ENCODE results near the gene SLC6A12.

The SLC6A12 gene

DNA sequence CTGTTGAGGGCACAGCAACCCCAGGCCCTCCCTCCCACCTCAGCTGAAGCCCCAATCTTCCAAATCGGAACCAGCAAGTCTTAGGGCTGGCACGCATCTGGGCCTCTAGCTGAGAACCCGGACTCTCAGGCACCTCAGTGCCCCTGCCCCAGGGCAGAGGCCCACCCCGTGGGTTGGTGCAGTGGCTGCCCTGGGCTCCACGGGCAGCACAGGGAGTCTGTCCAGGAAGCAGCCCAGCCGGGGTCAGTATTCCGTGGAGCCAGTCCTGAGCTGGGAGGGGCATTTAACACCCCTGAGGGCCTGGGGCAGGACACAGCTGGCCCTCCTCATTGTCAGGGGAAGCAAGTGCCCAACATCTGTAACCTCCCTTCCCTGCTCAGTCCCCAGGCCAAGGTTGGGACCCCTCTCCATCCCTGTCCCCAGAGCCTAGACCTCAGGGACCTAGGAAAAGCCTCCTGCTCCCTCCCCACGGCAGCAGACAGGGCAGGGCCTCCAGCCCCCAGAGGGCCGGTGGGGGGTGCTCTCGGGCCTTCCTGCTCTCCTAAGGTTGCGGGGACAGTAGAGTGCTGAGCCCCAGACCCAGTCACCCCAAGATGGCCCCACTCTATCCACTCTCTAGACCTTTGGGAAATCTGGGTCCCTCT, 36.5 kb downstream of the SLC6A12 start:
- no peak overlapping the region for H3K4me3 ChIP-seq (ENCODE audit: low read depth, low read length)
- DNase-seq (ENCODE audit: low read depth), result no peak

DNA sequence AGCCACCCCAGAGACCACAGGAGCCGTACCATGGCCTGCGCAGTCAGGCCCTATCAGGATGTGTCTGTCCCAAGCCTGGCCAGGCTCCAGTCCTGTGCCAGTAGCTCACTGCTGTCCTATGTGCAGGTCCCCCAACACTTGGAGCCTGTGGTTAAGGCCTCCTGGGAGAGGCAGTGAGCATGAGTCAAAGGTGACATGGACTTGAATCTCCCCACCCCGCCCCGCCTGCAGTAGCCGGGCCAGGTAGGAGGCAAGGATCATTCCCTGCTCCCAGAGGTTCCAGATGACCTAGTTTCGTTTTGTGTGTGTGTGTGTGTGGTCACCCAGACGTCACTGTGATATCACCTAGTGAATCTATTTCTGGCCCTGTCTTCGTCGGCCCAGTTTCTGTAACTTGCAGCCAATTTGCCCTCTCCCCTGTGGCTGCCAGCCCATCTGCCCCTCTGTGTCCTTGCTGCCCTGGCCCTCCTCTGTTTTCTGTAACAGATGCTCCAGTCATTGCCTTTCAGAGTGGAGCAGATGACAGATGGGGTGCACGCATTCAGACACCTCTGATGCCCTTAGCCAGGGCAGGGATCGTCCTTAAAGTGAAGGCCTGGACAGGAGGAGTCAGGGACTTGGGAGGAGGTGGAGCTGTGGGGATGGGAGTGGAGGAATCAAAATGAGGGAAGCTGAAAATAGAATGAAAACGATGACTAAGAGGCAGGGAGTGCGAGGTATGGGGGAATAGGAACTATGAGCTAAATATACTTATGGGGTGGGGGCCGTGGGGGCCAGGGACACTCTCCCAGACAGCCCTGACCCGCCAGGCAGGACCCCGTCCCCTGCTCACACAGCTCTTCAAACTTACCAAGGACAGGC, 37.4 kb downstream of the SLC6A12 start:
- no peak overlapping the region for H3K4me3 ChIP-seq (ENCODE audit: low read depth, low read length)
- no peak for DNase-seq (ENCODE audit: low read depth)
- TF ChIP-seq, protein P1, sequence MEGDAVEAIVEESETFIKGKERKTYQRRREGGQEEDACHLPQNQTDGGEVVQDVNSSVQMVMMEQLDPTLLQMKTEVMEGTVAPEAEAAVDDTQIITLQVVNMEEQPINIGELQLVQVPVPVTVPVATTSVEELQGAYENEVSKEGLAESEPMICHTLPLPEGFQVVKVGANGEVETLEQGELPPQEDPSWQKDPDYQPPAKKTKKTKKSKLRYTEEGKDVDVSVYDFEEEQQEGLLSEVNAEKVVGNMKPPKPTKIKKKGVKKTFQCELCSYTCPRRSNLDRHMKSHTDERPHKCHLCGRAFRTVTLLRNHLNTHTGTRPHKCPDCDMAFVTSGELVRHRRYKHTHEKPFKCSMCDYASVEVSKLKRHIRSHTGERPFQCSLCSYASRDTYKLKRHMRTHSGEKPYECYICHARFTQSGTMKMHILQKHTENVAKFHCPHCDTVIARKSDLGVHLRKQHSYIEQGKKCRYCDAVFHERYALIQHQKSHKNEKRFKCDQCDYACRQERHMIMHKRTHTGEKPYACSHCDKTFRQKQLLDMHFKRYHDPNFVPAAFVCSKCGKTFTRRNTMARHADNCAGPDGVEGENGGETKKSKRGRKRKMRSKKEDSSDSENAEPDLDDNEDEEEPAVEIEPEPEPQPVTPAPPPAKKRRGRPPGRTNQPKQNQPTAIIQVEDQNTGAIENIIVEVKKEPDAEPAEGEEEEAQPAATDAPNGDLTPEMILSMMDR (IDR thresholded peaks at IDR 0.05; ENCODE audit: insufficient read depth, low read depth, low read length, missing control alignments), result no peak

More for the DNA sequence above, 36.5 kb downstream of the SLC6A12 start:
- TF ChIP-seq, protein P1 (IDR thresholded peaks at IDR 0.05; ENCODE audit: insufficient read depth, low read depth, low read length, missing control alignments), result no peak

DNA sequence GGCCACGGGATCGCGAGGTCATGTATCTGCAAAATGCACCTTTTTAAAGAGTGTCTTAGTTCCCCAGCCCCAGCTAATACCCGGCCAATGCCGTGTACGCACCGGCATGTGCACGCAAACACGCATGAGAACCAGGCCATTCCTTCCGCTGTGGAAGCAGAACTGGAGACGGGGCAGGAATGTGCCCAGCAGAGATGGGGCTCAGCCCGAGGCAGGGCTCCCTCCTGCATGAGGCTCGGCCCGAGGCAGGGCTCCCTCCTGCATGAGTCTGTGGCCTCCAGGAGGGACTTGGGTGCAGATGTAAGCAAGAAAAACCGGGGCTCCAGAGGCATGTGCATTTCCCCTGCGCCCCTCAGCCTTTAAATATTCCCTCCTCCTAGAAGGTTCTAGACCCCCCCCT, 38.2 kb downstream of the SLC6A12 start:
- TF ChIP-seq, protein P1 (IDR thresholded peaks at IDR 0.05; ENCODE audit: insufficient read depth, low read depth, low read length, missing control alignments), result no peak
- no peak for DNase-seq (ENCODE audit: low read depth)
- H3K4me3 ChIP-seq (ENCODE audit: low read depth, low read length), result no peak overlapping the region

DNA sequence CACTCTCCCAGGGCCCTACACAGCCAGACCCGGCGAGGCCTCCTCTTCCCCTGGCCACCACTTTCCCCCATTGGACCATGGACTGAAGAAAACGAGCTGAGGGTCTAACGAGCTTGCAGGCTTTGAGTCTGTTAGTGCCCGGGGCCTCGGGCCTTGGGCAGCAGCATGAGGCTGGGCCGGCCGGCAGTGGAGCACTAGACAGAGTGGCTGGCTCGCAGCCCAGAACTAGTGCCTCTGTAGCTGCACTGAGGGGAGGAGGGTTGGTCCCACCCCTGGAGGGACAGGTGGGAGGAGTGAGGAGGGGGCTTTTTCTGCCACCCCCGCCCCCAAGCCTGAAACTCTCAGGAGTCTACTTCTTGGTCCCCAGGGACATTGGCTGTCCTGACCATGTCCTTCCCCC, 38.7 kb downstream of the SLC6A12 start:
- no peak overlapping the region for H3K4me3 ChIP-seq (ENCODE audit: low read depth, low read length)
- TF ChIP-seq, protein P1 (IDR thresholded peaks at IDR 0.05; ENCODE audit: insufficient read depth, low read depth, low read length, missing control alignments), result no peak
- no peak for DNase-seq (ENCODE audit: low read depth)

GRCh38 chr12:174596-174995, 39.4 kb downstream of the SLC6A12 start:
- no peak overlapping the region for H3K4me3 ChIP-seq (ENCODE audit: low read depth, low read length)
- TF ChIP-seq, protein P1 (IDR thresholded peaks at IDR 0.05; ENCODE audit: insufficient read depth, low read depth, low read length, missing control alignments), result no peak
- DNase-seq (ENCODE audit: low read depth), result no peak

DNA sequence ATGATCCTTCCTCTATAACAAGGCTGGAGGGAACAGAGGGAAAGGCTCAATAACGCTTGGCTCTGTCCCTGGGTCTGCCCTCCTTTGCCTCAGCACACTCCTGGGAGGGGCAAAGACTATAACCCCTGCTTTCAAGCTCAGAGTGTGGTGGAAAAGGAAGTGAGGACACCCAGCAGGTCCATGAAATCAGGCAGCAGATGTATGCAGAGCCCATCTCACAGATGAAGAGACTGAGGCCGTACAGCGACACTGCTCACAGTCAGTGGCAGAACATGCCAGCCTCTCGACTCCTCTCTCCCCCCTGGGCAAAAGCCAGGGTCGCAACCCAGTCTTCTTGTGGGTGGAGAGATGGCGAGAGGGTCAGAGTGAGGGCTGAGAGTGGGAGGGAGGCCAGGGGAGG, 39.8 kb downstream of the SLC6A12 start:
- TF ChIP-seq, protein P1 (IDR thresholded peaks at IDR 0.05; ENCODE audit: insufficient read depth, low read depth, low read length, missing control alignments), result no peak
- DNase-seq (ENCODE audit: low read depth), result no peak
- H3K4me3 ChIP-seq (ENCODE audit: low read depth, low read length), result no peak overlapping the region
